Fibroblast of lung (primary cell): ENCODE data around the gene TEX29.

Experiments used
- EZH2 ChIP-seq: IDR thresholded peaks from 2 replicates; pipeline ENCODE4 v1.5.1; 2012; ENCODE audit warnings: low read length, control low read depth, mild to moderate bottlenecking; ENCODE audit errors: missing control alignments
- TF ChIP-seq, protein P1 (sequence below), 2 donors: IDR thresholded peaks in 1 of 2; conservative IDR thresholded peaks in 1 of 2; 1 replicate in 1 of 2; 2 replicates in 1 of 2; pipeline ENCODE4 v1.5.1; 2011 to 2012; ENCODE audit warnings: low read length in 2 of 2, control low read depth in 1 of 2, inconsistent platforms in 1 of 2, low read depth in 1 of 2, mild to moderate bottlenecking in 1 of 2

DNA sequence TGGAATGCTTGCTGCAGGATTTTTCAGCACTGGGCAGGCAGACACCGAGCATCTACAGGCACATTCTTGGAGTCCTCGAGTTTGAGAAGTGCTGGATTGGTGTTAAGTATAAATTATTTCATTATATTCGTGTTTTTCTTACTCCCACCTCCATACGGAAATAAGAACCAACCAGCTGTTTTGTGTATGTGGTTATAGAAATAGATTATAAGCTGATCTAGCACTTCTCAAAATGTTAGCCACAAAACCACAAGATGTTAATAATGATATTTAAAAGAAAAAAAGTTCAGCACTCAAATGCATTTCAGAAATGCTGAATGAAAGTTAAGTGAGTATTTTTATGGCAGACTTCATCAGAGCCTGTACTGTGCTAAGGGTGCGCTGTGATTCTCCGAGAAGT is 24.0 kb upstream of the TEX29 start:
- TF ChIP-seq, protein P1, sequence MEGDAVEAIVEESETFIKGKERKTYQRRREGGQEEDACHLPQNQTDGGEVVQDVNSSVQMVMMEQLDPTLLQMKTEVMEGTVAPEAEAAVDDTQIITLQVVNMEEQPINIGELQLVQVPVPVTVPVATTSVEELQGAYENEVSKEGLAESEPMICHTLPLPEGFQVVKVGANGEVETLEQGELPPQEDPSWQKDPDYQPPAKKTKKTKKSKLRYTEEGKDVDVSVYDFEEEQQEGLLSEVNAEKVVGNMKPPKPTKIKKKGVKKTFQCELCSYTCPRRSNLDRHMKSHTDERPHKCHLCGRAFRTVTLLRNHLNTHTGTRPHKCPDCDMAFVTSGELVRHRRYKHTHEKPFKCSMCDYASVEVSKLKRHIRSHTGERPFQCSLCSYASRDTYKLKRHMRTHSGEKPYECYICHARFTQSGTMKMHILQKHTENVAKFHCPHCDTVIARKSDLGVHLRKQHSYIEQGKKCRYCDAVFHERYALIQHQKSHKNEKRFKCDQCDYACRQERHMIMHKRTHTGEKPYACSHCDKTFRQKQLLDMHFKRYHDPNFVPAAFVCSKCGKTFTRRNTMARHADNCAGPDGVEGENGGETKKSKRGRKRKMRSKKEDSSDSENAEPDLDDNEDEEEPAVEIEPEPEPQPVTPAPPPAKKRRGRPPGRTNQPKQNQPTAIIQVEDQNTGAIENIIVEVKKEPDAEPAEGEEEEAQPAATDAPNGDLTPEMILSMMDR (conservative IDR thresholded peaks at IDR 0.05 in 1 of 2, IDR thresholded peaks at IDR 0.05 in 1 of 2; ENCODE audit: low read depth in 1 of 2, low read length in 2 of 2): no peak
- no peak for TF ChIP-seq EZH2
